Activated B cell treated with CpG ODN at 0.5 μM for 24 hours (primary cell): Measurements from ENCODE around the gene OSGEP. TPM values are rescaled to one million over a fixed set of nuclear protein-coding genes. Genes with fewer than 3 reads are reported as not detected.

Experiments used
- ATAC-seq: fragments of 200-7000 bp; cut with Tn5 transposase; one replicate; pipeline ENCODE4 v1.10.0; 2021; ENCODE audit warnings: low read depth, mild to moderate bottlenecking, moderate library complexity
- CTCF ChIA-PET: fragments of 350-600 bp; sonication (Branson Sonifier 250); formaldehyde crosslinking; loops from one replicate; lab custom pipeline; 2021; ENCODE audit warnings: antibody characterized with exemption; lab: Charles Lee
- POLR2A ChIA-PET: fragments of 350-600 bp; sonication (Branson Sonifier 250); formaldehyde crosslinking; loops from one replicate; lab custom pipeline; 2021; ENCODE audit warnings: antibody characterized with exemption; lab: Charles Lee
- DNase-seq: peaks from one replicate; pipeline ENCODE4 v3.0.0; 2022
- H3K27ac Mint-ChIP-seq: one replicate; pipeline ENCODE4 v1.8.0; 2020; ENCODE audit warnings: mixed read lengths
- H3K27me3 Mint-ChIP-seq: one replicate; pipeline ENCODE4 v1.8.0; 2021; ENCODE audit warnings: mixed read lengths
- H3K36me3 Mint-ChIP-seq: one replicate; pipeline ENCODE4 v1.8.0; 2021; ENCODE audit warnings: low read depth, mixed read lengths
- H3K4me1 Mint-ChIP-seq: one replicate; pipeline ENCODE4 v1.8.0; 2021; ENCODE audit warnings: mixed read lengths
- H3K4me3 Mint-ChIP-seq: one replicate; pipeline ENCODE4 v1.8.0; 2020; ENCODE audit warnings: mild to moderate bottlenecking, mixed read lengths
- H3K9me3 Mint-ChIP-seq: one replicate; pipeline ENCODE4 v1.8.0; 2020; ENCODE audit warnings: mixed read lengths
- intact Hi-C: fragments of 100-400 bp; cut with micrococcal nuclease; formaldehyde crosslinking; loops from one replicate; pipeline ENCODE4 v1.15.1; 2024
- total RNA-seq: library from RNA; stranded (reverse); gene quantifications from 2 replicates; pipeline ENCODE4 v1.2.3, GENCODE V29; 2022
- TF ChIP-seq, protein P1 (sequence below): fragments of 200-600 bp; IDR thresholded peaks from one replicate; pipeline ENCODE4 v1.8.0; 2022; ENCODE audit warnings: antibody characterized with exemption, mild to moderate bottlenecking

The OSGEP gene
- total RNA-seq, 1 donor from 2014 or later = 112 TPM

DNA sequence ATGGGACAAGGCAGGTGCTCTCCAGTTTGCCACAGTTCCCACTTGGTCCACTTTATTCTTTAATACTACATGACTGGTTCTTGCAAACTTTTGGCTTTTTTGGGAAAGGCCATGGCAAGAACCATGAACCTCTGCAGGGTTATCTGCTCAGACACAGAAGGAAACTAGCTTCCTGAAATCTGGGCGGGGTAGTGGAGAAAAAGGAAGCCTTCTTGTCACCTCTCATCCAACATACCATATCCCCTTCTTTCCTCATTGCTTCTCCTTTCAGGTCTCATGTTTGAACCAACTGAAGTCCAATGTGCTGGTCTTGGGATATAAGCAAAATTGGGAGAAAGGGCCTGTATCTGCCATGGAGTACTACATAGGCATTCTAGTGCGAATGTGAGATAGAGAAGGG is 13.2 kb downstream of the OSGEP start:
- TF ChIP-seq, protein P1, sequence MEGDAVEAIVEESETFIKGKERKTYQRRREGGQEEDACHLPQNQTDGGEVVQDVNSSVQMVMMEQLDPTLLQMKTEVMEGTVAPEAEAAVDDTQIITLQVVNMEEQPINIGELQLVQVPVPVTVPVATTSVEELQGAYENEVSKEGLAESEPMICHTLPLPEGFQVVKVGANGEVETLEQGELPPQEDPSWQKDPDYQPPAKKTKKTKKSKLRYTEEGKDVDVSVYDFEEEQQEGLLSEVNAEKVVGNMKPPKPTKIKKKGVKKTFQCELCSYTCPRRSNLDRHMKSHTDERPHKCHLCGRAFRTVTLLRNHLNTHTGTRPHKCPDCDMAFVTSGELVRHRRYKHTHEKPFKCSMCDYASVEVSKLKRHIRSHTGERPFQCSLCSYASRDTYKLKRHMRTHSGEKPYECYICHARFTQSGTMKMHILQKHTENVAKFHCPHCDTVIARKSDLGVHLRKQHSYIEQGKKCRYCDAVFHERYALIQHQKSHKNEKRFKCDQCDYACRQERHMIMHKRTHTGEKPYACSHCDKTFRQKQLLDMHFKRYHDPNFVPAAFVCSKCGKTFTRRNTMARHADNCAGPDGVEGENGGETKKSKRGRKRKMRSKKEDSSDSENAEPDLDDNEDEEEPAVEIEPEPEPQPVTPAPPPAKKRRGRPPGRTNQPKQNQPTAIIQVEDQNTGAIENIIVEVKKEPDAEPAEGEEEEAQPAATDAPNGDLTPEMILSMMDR = no peak
- intact Hi-C loops = loop anchor here (1.0 to 2.0 kb wide), 2 partner anchors 14 to 29 kb away; partner anchors contain the start of gene TEP1
- Mint-ChIP-seq H3K36me3 (peaks cover under 1% of the 10 kb centered on the region), H3K4me3 (no peak overlapping the region), H3K27me3 (no peaks in the 10 kb centered on the region), H3K27ac (peak overlapping the region; percentile 36), H3K4me1 (peaks cover 52% of the 10 kb centered on the region), H3K9me3 (no peaks in the 10 kb centered on the region)
- DNase-seq (no peak), ATAC-seq (no peak)
- ChIA-PET CTCF (interaction anchor here (1.2 to 1.7 kb wide), 2 partner anchors 12 to 26 kb away, joined by 3 to 5 read pairs; no protein-coding TSS in a partner anchor), POLR2A (interaction anchor here (0.6 to 1.6 kb wide), 3 partner anchors 14 to 21 kb away, joined by 3 to 8 read pairs (median 4); partner anchors contain the start of genes APEX1 and OSGEP)

- ATAC-seq (peak; percentile 71), DNase-seq (no peak)
- TF ChIP-seq, protein P1 = no peak
- Mint-ChIP-seq H3K9me3 (no peaks in the 10 kb centered on the region), H3K4me1 (peaks cover 52% of the 10 kb centered on the region), H3K4me3 (peak overlapping the region; percentile 28), H3K27ac (peak overlapping the region; percentile 70), H3K36me3 (no peaks in the 10 kb centered on the region), H3K27me3 (no peaks in the 10 kb centered on the region)
- POLR2A ChIA-PET = interaction anchor here (0.6 to 1.6 kb wide), 2 partner anchors 14 to 22 kb away, joined by 3 to 8 read pairs; partner anchors contain the start of genes APEX1 and OSGEP
- CTCF ChIA-PET = no interaction called here
- intact Hi-C loops = loop anchor here (1.0 to 2.0 kb wide), 2 partner anchors 14 to 28 kb away; partner anchors contain the start of gene TEP1
These were observed 13.7 kb downstream of the OSGEP start for GRCh38 chr14:20440882-20441281.

DNA sequence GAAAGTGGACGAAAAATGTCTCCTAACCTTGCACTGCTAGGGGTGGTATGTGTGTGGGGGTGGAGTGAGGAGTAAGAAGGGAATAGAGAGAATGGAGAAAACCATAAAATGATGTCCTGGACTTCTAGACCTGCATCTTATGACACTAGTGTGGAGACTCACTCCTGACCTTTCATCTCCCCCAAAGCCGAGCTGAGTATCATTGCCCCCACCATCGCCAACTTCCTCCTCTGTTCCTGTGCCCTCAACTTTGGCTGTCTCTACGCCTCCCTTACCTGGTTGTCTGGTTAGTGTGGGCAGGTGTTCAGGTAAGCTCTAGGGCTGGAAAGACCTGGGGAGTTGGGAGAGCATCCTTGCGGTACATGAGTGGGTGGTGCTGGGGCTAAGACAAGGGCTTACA is 14.1 kb downstream of the OSGEP start:
- H3K4me3 Mint-ChIP-seq = peak overlapping the region; percentile 28
- POLR2A ChIA-PET = interaction anchor here (1.6 kb wide), 1 partner anchor 15 kb away, joined by 8 read pairs; the partner anchor contains the start of genes APEX1 and OSGEP
- CTCF ChIA-PET = no interaction called here
- DNase-seq (no peak), ATAC-seq (peak; percentile 9)
- peaks cover 53% of the 10 kb centered on the region for H3K4me1 Mint-ChIP-seq
- H3K27ac Mint-ChIP-seq = peak overlapping the region; percentile 70
- intact Hi-C loops = loop anchor here (2.0 kb wide), 1 partner anchor 28 kb away; the partner anchor contains the start of gene TEP1
- TF ChIP-seq, protein P1 = no peak
- H3K9me3 Mint-ChIP-seq = no peaks in the 10 kb centered on the region
- no peaks in the 10 kb centered on the region for H3K27me3 Mint-ChIP-seq
- no peaks in the 10 kb centered on the region for H3K36me3 Mint-ChIP-seq

DNA sequence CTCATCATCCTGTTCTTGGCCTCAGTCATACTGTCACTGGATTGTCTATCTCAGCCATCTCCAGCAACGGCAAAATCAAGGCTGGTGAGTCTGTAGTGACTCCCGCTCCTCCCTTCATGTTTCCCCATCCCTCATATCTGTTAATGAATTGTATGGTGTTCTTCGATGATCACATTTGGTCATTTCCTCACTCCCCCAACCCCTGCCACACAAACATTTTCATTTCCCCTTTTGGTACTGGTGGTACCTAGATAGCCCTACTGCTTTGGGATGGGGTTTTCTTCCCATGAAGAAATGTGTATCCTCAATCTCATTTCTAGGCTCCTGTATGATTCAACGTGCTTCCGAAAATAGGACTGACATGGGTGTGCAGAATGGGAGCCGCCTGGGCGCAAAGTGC is 15.9 kb downstream of the OSGEP start:
- no peaks in the 10 kb centered on the region for H3K27me3 Mint-ChIP-seq
- peak overlapping the region; percentile 30 for H3K27ac Mint-ChIP-seq
- DNase-seq (no peak), ATAC-seq (peak; percentile 57)
- no peaks in the 10 kb centered on the region for H3K9me3 Mint-ChIP-seq
- POLR2A ChIA-PET = interaction anchor here (1.4 kb wide), 1 partner anchor 10 kb away, joined by 3 read pairs; no protein-coding TSS in a partner anchor
- peaks cover 58% of the 10 kb centered on the region for H3K4me1 Mint-ChIP-seq
- intact Hi-C loops = loop anchor here (1.0 kb wide), 1 partner anchor 16 kb away; the partner anchor contains the start of gene OSGEP
- TF ChIP-seq, protein P1 = no peak
- H3K4me3 Mint-ChIP-seq = peak overlapping the region; percentile 15
- no peaks in the 10 kb centered on the region for H3K36me3 Mint-ChIP-seq
- CTCF ChIA-PET = no interaction called here

DNA sequence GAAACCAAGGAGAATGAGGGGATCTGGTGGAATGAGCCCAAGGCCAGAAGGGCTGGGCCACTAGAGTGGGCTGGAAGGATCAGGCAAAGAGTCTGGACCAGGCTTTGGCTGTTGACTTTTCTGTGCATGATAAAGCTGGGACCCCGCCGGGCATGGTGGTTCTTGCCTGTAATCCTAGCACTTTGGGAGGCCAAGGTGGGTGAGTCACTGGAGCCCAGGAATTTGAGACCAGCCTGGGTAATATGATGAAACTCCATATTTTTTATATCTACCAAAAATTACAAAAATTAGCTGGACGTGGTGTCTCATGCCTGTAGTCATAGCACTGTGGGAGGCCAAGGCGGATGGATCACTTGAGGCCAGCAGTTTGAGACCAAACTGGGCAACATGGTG is 18.3 kb downstream of the OSGEP start:
- TF ChIP-seq, protein P1 = no peak
- CTCF ChIA-PET = no interaction called here

More for the DNA sequence above, 18.3 kb downstream of the OSGEP start:
- no peaks in the 10 kb centered on the region for H3K9me3 Mint-ChIP-seq
- POLR2A ChIA-PET = interaction anchor here (0.9 kb wide), 1 partner anchor 18 kb away, joined by 3 read pairs; the partner anchor contains the start of gene OSGEP
- intact Hi-C loops = no loop called here
- no peaks in the 10 kb centered on the region for H3K36me3 Mint-ChIP-seq
- H3K27me3 Mint-ChIP-seq = no peaks in the 10 kb centered on the region
- no peak overlapping the region for H3K27ac Mint-ChIP-seq
- H3K4me3 Mint-ChIP-seq = no peak overlapping the region
- peaks cover 50% of the 10 kb centered on the region for H3K4me1 Mint-ChIP-seq
- DNase-seq = no peak
- no peak for ATAC-seq
